T-helper 9 cell (primary cell): ENCODE results near the gene TTLL11.

Experiments used
- DNase-seq: peaks from one replicate; pipeline ENCODE4 v3.0.0-alpha.2; 2020

TTLL11 gene

DNA sequence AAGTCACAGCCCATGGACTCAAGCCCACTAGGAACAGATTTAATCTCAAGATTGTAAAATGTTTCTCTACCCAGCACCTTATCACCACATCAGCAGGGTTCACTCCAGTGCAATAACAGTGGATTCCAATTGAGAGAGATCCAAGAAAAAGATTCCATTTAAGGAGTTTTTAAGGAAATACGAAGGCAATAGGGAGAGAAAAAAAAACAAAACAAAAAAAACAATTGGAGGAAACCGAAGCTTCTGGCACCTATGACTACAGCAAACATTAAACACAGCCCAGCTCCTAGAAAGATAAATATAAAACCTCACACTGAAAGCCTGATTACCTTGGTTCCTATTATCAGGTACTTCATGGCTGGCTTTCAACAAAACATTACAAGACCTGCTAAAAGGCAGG lies 249.0 kb downstream of the TTLL11 start:
- DNase-seq = no peak

DNA sequence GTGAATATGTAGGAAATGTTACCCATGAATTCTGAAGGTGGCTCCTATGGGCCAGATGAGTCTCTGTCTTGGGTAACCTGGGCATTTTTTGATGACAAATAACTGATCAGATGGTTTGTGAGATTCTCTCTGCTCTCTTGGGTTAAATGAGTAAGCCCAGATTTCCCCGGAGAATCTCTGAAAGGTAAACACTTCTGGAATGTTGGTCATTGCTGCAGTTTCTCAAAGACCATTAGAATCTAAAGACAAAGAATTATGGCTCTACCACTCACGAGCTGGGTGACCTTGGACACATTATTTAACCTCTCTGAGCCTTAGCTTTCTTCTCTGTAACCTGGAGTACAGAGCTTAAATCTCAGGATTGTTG lies 250.5 kb downstream of the TTLL11 start:
- DNase-seq = no peak

DNA sequence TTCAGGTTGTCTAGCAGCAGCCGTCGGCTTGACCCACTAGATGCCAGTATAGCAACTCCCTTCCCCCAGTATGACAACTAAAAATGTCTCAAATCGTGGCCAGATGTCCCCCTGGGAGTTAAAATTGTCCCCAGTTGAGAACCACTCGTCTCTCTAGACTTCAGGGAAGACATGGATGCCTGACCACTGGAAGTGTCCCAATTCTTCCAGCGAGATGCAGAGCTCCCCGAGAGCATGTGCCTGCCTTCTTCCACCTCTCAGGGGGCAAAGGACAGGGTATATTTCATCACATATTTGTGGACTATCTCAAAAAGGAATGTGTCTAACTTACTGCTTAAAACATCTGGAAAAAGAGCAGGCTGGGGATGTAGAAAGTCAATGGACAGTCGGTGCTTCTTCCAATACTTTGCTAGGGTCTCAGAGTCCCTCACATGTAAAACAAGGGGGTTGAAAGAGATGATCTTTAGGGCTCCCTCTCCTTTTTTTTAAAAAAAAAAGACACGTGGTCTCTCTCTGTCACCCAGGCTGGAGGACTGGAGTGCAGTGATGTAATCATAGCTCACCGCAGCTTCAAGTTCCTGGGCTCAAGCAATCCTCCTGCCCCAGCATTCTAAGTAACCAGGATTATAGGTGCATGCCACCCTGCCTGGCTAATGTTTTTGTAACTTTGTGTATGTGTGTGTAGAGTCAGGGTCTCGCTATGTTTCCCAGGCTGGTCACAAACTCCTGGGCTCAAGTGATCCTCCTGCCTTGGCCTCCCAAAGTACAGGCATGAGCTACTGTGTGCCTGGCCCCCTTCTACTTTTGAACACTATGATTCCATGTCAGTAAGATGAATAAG lies 251.1 kb downstream of the TTLL11 start:
- DNase-seq = no peak

DNA sequence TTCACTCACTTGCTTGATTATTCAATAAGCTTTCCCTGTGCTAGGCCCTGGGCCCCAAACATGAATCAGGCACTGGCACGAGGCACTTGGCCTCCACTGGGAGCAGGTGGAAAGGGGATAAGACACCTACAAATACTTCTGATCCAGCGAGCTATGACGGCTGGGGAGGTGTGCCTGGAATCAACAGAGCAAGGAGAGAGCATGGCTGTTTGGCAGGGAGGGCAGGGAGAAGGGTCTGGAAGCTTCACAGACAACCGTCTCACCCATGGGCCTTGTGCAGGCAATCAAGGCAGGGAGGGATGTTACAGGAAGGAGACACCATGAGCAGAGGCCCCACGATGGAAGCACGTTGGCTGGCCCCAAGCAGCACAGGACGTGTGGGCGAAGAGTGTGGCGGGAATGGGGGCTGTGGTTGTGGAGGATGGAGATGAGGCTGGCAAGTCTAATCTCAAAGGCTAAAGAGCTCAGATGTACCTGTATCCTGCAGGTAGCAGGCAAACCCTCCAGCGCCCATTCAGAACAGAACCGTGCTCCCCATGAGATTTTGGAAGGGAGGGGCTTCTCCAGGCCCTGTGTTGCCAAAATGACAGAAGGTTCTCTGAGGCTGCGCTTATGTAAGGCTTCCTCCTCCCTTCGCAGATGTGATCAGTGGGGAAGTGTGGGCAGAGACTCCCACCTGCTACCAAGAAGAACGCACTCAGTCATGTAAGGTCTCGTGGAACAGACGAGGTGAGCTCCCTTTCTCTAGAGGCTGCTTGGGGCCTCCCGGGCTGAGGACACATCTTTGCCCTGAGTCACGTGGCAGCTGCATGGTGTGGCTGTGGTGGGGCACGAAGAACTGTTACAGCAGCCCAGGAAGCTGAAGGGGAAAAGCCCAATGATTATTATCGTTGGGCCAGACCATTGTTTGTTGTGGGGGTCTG lies 252.0 kb downstream of the TTLL11 start:
- no peak for DNase-seq

DNA sequence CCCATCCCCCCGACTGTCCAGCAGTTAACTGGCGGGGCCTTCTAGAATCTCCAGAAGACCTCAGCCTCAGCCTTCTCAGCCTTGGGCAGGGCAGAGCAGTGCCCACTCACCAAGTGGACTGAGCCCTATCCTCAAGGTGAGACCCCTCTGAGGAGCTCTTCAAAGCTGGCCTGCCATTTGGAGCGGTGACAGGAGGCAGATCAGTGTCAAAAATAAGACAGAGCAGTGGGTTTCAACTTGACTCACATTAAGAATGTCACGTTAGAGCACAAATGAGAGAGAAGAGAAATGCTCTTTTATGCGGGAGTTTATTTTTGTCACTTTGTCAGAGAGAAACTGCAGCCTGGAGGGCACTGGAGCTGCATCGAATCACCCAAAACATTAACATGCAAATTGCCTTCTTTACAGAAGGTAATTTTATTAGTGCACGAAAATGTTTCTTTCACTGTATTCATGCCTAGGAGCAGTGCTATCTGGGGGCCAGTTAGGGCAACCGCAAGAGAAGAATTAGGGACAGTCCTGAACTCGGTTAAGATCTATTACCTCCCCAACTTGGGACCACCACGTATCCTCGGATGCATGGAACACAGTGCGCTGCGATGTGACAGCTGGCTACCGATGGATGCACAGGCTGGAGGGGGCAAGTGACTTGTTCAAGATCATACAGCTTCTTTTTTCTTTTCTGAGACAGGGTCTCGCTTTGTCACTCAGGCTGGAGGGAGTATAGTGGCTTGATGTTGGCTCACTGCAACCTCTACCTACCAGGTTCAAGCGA lies 253.2 kb downstream of the TTLL11 start:
- DNase-seq = no peak

DNA sequence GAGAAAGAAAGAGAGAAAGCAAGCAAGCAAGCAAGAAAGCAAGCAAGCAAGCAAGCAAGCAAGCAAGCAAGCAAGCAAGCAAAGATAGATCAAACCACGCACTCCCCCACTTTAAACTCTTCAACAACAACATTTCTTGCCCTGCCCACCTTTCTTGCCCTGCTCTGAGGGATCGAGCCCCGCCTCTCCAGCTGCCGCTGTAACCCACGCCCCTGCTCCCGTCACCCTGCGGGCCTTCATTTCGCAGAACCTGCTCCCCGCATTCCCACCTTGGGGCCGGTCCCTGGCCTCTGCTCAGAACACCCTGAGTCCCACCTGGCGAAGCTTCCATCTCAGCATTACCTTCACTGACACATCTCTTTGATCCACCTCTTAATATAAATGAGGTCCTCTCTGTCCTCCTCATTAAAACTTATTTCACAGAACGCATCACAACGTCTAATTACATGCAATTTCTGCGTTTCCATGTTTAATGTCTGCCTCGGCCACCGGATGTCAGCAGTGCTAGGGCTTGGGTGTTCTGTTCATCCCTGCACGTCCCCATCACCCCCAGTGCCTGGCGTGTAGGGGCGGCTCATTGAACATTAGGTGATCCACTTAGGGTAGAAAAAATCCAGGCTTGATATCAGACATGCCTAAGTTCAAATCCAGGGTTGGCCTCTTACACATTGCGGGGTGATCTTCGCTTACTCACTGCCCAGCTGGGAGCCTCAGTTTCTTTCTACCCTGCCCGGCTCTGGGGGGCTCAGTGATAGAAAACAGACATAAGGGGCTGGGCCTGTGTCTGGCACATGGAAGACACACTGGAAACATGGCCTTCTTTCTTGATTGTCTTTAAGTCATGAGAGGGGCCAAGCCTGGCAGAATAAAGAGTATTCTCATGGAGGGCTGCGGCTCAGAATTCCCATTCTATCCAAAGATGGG lies 254.1 kb downstream of the TTLL11 start:
- DNase-seq = no peak

DNA sequence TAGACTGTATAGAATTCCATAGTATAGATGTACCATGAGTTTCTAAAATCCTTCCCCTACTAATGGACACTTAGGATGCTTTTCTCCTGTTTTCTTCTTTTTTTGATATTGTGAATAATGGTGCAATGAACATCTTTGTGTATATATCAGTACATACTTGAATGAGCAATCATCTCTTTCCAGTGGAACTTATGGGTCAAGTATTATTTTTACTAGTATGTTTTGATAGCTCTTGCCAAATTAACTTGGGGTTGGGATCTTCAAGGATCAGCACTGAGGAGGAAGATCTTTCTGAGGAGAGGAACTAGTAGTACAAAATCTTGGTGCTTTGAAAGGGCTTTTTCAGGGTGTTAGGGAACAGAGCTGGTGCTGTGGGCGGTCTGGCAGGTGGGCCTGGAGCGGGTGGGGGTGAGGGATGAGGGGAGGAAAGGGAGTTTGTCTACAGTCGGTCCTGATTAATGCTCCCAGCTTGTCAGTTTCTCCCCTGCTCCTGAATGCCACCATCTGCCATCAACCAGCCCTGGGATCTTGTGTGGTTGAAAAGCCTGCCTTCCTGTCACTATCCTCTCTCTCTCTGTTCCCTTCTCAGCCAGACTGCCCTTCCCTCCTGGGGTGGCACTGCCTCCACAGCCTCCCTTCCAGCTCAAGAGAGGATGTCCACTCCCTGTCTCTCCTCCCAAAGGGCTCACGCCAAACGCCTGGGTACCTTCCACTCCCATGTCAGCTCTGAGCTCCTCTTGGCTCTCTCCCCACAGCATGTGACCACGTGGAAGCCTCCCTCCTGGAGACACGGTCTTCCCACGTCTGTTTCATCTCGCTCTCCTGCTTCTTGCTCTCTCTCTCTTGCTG lies 255.8 kb downstream of the TTLL11 start:
- no peak for DNase-seq

DNA sequence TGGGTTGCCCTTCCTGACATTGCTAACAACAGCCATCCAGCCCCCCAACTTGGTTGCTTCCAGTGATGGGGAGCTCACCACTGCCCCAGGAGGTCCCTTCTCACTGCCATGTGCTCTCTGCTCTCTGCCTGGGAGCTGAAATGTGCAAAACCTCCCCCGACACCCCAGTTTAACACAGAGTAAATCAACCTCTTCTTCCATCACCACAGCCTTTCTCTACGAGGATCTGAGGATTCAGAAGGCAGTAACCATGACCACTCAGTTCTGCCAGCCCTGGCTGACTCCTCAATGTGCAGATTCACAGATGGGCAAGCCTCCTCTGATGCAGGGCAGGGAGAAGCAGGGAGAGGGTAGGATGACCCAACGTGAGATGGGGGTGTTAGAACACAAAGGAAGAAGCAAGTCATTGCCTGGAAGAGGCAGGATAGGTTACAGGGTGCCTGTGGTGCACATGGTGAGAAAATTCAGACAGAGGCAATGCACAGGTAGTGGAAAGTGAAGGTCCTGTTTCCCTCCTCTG lies 256.7 kb downstream of the TTLL11 start:
- no peak for DNase-seq

DNA sequence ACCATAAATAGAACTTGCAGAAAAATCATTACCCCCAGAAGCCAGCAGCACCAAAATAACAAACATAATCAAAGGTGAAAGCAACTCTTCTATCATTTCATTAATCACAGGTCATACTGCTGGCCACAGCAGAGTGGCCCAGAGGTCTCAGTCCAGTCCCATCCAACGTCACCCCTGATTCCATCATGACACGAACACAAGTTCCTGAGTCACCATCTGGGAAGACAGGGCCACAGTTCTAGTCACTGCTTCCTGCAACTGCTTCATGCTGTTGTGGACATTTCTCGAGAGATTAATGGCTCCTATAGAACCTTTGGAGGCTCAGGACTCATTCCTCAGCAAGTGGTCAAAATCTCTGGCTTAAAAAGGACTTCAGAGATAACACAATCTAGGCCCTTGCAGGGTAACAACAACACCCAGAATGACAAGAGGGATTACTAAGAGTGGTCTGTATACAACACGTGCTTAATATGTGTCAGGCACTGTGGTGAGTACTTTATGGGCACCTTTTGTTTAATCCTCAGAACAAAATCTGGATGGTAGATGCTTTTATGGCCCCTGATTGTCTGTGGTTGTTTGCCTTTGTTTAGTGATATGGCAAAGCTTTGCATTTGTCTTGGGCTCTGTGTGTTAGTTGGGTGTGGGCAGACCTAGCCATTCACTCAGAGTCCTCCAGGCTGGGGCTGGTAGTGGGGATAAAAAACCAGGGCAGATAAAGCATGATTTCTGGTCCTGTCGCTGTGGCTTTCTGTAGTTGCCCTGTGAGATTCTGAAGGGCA lies 257.3 kb downstream of the TTLL11 start:
- no peak for DNase-seq

DNA sequence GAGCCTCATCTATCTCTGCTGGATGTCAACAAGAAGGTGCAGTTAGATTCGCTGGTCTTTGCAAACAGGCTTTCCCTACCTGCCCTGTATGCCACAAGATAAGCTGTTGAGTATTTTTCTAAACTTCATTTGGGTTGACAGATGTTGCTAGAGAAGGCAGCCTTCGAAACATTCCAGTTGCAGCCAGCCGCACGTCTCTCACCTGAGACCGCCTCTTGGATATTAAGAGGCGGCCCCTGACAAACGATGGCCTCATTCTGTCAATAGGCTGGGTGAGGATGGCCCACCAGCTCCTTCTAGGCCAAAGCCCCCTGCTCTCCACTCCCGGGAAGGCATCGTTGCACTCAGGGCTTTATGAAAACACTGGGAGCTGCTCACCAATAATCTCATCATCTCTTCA lies 260.0 kb downstream of the TTLL11 start:
- DNase-seq = no peak

DNA sequence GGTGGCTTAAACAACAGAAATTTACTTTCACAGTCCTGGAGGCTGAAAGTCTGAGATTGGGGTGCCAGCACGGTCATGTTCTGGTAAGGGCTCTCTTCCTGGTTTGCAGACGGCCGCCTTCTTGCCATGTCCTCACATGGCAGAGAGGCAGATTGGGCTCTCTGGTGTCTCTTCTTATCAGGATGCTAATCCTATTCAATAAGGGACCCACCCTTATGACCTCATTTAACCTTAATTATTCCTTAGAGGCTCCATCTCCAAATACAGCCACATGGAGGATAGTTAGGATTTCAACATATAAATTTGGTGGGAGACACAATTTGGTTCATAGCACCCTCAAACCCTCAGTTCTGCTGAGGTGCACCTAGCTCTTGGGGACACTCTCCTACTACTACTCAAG lies 261.2 kb downstream of the TTLL11 start:
- DNase-seq = no peak

DNA sequence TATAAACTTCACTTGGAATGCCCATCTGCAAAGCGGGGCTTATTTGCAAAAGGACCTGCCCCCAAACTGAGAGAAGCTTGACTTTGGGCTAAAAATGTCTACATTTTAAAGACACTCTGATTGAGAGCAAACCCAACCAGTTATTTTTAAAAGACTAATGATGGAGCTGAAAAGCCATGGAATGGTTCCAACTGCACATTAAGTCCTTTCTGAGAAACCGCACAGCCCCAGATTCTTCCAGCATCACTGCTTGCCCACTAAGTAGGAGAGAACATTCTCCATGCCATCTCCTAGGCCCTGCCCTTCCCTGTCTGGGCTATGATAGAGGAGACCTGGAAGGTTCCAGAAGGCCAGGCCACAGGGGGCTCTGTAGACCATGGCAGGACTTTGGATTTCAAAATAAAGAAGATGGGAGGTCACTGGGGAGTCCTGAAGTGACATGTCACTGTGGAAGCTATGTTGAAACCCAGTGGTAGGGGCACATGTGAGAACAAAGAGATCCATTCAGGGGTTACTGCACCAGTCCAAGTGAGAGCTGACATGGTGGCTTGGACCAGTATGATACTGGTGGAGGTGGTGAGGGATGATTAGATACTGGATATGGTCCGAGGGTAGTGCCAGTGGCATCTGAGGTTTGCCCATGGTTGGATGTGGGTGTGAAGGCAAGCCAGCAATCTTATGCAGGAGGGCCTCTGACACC lies 262.5 kb downstream of the TTLL11 start:
- no peak for DNase-seq

DNA sequence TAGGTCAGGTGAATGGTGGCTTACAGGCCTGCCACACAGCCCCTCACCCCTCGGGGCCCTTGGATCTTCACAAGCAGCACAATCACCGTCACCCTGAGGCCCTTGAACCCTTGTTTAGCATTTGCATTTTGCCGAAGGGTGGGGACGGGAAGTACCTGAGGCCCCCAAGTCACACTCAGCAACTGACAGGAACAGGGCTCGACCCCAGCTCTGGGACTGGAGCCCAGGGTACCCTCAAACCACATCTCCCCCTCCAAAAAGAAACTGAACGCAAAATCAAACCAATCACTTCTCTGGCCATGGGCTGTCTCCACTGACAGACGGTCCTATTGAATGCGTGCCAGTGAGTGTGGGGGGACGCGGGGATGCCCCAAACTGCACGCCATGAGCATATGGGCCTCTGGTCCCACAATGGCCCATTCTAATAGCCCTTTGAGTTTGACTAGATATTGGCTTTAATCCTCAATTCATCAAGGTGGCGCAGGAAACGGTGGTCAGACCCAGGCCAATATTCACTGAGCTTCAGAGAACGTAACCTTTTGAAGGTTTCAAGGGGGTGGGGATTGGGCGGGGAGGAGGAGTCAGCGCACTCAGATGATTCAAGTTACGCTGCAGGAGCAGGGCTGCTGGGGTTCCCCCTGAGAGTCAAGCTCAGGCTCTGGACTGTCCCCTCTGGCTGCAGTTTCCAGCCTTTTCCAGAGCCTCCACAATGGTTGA lies 265.7 kb downstream of the TTLL11 start:
- DNase-seq = no peak

DNA sequence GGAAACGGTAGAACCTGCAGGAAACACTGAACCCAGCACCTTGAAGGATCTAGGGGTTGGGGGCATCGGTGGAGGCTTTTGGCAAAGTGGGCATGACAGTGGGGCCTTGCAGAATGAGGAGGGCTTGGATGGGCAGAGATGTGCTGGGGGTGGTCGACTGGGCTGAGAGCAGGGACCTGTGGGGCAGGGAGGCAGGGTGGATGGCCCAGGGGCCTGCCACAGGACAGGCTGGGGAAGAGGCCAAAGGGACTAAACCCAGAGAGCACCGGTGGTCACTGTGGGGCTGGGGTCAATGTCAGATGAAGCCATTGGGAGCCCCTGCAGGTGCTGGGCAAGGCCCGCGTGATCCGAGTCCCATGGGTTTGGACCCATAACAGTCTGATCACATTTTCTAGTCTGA lies 266.4 kb downstream of the TTLL11 start:
- no peak for DNase-seq

DNA sequence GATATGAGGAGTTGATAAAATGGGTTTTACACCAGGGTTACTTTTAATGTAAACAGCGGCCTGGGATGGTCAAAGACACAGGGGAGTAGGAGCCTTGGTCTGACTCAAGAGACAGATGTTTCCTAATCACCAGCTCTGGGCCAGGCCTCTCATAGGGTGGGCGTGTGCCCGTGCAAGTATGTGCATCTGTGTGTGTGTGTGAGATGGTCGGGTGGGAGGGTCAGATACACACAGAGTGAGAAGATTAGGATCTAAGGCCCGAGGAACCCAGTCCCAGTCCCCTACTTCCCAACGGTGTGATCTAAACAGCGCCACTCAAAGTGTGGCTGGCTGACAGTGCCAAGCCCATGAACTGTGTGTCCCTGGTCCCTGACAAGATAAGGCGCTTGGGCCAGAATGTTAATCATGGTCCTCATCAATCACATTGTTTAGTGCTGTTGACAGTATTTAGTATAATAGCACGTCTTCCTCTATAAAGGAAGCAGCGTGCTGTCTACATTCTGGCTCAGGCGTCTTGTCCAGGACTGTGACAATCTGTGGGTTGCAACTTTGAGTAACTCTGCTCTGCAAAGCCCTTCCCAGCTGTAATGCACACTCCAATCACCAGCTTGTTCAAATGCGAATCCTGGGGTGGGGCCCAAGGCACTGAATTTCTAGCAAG lies 267.9 kb downstream of the TTLL11 start:
- no peak for DNase-seq

DNA sequence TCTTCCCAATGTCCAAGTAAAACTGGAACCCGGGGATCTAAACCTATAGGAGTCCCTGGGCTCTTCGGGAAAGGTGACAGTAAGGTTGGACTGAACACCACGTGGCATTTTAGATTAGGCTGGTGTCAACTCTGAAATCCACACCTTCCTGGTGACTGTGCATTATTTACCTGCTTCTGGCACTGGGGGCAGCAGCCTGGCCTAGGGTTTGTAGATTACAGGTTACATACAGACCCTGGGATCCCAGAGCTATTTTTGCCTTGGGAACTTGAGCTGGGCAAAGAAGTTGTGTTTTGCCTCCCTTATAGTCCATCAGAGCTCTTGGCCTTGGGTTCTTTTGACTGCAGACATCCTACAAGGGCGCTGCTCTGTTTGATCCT lies 268.5 kb downstream of the TTLL11 start:
- DNase-seq = no peak

DNA sequence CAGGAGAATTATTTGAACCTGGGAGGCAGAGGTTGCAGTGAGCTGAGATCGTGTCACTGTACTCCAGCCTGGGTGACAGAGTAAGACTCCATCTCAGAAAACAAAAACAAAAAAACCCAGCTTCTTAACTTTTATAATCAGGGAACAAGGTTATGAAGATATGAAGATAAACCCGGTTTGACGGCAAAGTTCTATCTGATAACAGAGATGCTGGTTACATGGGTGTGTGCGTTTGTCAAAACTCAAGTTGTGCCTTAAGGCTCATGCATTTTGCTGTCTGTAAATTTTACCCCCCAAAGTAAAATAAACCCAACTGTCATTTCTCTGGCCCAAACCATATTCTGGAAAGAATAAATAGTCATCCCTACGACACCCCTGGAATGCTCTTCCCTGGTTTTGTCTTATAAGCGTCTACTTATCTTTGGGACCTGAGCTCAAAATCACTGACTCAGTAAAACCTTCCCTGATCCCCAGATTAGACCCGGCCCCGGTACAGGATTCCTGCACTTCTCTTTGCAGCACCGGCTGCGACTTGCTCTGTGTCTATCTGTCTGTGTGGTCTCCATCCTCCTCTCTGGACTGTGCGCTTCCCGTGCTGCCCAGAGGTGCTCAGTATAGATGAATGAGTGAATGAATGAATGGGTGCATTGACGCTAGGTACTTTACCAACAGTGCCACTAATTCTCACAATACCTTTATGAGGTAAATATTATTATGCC lies 269.5 kb downstream of the TTLL11 start:
- no peak for DNase-seq
